ENCODE data around the gene CAMK4.

- no peak for TF ChIP-seq CTCF (IDR thresholded peaks at IDR 0.05; ENCODE audit: insufficient read depth, low read length)
- TF ChIP-seq REST (IDR thresholded peaks at IDR 0.05; ENCODE audit: insufficient replicate concordance, low read depth), result no peak
- TF ChIP-seq SPI1 (IDR thresholded peaks at IDR 0.05; ENCODE audit: borderline replicate concordance, low read depth), result no peak
- no peak for TF ChIP-seq POLR2AphosphoS5 (IDR thresholded peaks at IDR 0.05; ENCODE audit: low read depth)
- TF ChIP-seq GABPA (IDR thresholded peaks at IDR 0.05; ENCODE audit: low read depth), result no peak
Observed at GRCh38 chr5:111277061-111277460, 52.9 kb downstream of the CAMK4 start.

All from HL-60 (cell line).